Activated CD8-positive, alpha-beta memory T cell treated with anti-CD3 and anti-CD28 coated beads, Interleukin-2, amount 10 ng/mL, durations not matched to agents 7 days and 5 days (primary cell): ENCODE data around the gene ADARB2. TPM values are rescaled to one million over a fixed set of nuclear protein-coding genes. Genes with fewer than 3 reads are reported as not detected.
"Not testable (repeated sequence)": the region's sequence is repeated elsewhere in the genome, so short reads cannot be mapped to it uniquely, and the experiment has no call there.

ENCODE experiments used
- ATAC-seq: fragments of 150-1000 bp; cut with Tn5 transposase; one replicate; pipeline ENCODE4 v1.10.0; 2021; ENCODE audit warnings: moderate library complexity
- CTCF ChIA-PET: fragments of 350-600 bp; sonication (Branson Sonifier 250); formaldehyde crosslinking; loops from one replicate; lab custom pipeline; 2021; ENCODE audit warnings: antibody characterized with exemption; lab: Charles Lee
- DNase-seq: peaks from one replicate; pipeline ENCODE4 v3.0.0-alpha.2; 2020
- H3K27ac Mint-ChIP-seq: one replicate; pipeline ENCODE4 v1.8.0; 2021; ENCODE audit warnings: mild to moderate bottlenecking, mixed read lengths
- H3K27me3 Mint-ChIP-seq: one replicate; pipeline ENCODE4 v1.8.0; 2021; ENCODE audit warnings: mixed read lengths
- H3K36me3 Mint-ChIP-seq: one replicate; pipeline ENCODE4 v1.8.0; 2021; ENCODE audit warnings: mild to moderate bottlenecking, mixed read lengths
- H3K4me1 Mint-ChIP-seq: one replicate; pipeline ENCODE4 v1.8.0; 2021; ENCODE audit warnings: mixed read lengths
- H3K4me3 Mint-ChIP-seq: one replicate; pipeline ENCODE4 v1.8.0; 2021; ENCODE audit warnings: mild to moderate bottlenecking, moderate library complexity, mixed read lengths
- H3K9me3 Mint-ChIP-seq: one replicate; pipeline ENCODE4 v1.8.0; 2022; ENCODE audit warnings: low read depth, mixed read lengths
- total RNA-seq, 2 experiments: library from RNA; stranded (reverse); gene quantifications; one replicate each; pipeline ENCODE4 v1.2.3, GENCODE V29; 2021

Gene ADARB2
- total RNA-seq, 2 experiments from 2014 or later: not detected

DNA sequence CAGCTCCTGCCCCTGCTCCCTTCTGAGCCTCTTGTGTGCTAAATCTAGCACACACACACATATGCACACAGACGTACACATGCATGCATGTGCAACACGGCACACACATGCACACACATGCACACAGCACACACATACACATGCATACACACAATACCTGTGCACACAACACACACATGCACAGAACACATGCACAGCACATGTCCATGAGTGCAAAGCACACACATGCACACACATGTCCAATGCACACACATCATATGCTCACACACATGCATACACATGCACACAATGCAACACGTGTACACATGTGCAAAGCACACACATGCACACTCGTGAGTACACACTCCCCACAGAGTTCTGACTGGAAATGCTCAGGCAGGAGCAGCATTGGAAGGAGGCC lies 566.1 kb downstream of the ADARB2 start:
- no peak for DNase-seq
- Mint-ChIP-seq H3K4me3 (no peak overlapping the region), H3K4me1 (no peaks in the 10 kb centered on the region), H3K27me3 (no peaks in the 10 kb centered on the region), H3K9me3 (no peaks in the 10 kb centered on the region), H3K27ac (no peak overlapping the region), H3K36me3 (no peaks in the 10 kb centered on the region)
- CTCF ChIA-PET: no interaction called here
- ATAC-seq: no peak

DNA sequence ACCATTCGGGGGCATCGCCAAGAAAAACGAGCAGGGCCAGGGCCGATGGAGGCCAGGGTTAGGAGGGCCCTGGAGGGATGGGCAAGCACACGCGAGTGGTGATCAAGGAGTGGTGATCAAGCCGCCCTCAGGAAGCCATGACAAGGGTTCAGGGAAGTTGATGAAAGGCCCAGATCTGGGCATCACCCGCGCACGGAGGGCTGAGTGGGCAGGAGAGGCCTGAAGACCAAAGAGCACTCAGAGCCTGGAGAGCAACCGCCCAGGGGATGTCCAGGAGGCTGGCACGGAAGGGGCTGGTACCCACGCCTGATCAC lies 566.5 kb downstream of the ADARB2 start:
- H3K9me3 Mint-ChIP-seq: no peaks in the 10 kb centered on the region
- no peak for DNase-seq
- H3K36me3 Mint-ChIP-seq: no peaks in the 10 kb centered on the region

DNA sequence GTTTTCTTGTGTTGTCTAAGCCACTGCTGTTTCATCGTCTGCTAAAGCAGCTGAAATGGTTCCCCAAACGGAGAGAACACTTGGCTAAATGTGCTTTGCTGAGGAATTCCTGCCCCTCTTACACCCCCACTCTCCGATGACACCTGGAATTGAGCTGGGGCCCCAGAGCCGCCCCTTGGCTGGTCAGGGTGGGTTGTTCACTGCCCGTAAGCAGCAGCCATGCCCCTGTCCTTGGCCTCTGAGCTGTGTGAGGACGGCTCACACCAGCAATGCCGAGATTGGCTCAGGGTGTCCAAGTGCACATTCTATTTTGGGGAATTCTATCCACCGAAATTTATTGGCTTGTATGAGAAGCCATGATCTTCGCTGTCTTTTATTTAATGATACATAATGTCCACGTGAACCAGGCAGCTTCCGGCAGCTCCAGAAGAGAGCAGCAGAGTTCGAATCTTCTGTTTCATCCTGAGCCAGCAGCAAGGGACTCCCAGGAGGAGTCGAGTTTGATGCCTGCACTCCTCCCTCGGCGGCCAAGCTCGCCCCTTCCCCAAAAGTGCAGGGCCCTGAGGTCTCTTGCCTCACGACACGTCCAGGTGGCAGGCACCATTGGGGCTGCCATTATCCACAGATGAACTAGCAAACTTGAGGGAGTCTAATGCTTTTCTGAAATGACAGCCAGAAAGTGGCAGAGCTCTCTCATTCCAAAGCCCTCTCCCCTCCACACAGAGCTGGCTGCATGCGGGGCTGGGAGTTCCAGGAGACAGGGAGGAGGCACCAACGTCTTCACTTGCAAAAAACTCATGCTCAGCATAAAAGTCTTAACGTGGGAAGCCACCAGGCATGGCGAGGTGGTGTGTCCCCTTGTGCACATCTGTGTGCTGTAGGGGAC lies 567.1 kb downstream of the ADARB2 start:
- H3K27ac Mint-ChIP-seq: no peak overlapping the region
- no peak for DNase-seq
- H3K4me1 Mint-ChIP-seq: no peaks in the 10 kb centered on the region
- no peaks in the 10 kb centered on the region for H3K36me3 Mint-ChIP-seq
- CTCF ChIA-PET: no interaction called here
- H3K9me3 Mint-ChIP-seq: no peaks in the 10 kb centered on the region
- H3K4me3 Mint-ChIP-seq: no peak overlapping the region
- no peak for ATAC-seq
- H3K27me3 Mint-ChIP-seq: no peaks in the 10 kb centered on the region

More for the DNA sequence above, 566.5 kb downstream of the ADARB2 start:
- Mint-ChIP-seq H3K4me1 (no peaks in the 10 kb centered on the region), H3K27me3 (no peaks in the 10 kb centered on the region), H3K27ac (no peak overlapping the region), H3K4me3 (no peak overlapping the region)
- no peak for ATAC-seq
- CTCF ChIA-PET: no interaction called here

DNA sequence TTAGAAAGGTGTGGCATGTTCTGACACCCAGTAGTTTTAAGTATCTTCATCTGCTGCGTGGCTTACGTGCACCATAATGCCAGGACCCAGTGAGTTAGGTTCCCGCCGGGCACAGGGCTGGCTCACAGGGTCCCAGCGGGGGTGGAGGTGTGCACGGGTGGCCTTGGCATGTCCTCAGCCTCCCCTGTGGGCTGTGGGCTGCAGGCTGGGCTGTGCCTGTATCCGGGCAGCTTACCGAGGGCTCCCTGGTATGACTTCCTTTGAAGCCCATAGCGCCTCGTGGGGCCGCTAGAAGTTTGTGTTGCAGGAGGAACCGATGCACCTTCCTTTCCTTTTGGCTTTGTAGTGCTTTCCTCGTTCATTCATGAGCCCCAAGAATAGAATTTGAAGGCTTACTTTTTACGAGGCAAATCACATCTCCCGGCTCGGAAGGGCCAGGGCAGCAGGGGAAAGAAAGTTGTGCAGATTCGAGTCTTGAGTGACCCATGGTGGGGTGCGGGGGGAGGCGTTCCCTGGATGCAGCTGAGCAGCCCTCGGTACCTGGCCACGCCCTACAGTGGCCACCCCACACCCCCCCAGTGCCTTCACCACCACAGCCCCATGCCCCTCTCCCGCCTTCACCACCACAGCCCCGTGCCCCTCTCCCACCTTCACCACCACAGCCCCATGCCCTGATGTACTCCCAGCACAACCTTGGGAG lies 568.0 kb downstream of the ADARB2 start:
- ATAC-seq (no peak), DNase-seq (no peak)
- Mint-ChIP-seq H3K36me3 (no peaks in the 10 kb centered on the region), H3K27ac (no peak overlapping the region), H3K9me3 (no peaks in the 10 kb centered on the region), H3K4me1 (no peaks in the 10 kb centered on the region), H3K27me3 (no peaks in the 10 kb centered on the region), H3K4me3 (no peak overlapping the region)
- CTCF ChIA-PET: no interaction called here

DNA sequence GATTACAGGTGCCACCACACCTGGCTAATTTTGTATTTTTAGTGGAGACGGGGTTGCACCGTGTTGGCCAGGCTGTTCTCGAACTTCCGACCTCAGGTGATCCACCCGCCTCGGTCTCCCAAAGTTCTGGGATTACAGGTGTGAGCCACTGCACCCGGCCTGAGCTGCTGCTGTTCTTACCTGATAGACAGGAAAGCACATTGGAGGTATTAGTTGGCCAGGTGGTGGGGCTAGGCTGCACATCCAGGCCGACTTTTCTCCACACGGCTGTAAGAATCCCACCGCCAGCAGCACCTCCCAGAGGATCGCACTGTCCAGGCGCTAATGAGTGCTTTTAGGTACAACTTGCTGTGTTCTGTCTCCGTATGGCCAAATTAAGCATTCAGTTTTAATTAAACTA lies 568.6 kb downstream of the ADARB2 start:
- H3K4me3 Mint-ChIP-seq: no peak overlapping the region
- ATAC-seq: no peak
- CTCF ChIA-PET: no interaction called here

DNA sequence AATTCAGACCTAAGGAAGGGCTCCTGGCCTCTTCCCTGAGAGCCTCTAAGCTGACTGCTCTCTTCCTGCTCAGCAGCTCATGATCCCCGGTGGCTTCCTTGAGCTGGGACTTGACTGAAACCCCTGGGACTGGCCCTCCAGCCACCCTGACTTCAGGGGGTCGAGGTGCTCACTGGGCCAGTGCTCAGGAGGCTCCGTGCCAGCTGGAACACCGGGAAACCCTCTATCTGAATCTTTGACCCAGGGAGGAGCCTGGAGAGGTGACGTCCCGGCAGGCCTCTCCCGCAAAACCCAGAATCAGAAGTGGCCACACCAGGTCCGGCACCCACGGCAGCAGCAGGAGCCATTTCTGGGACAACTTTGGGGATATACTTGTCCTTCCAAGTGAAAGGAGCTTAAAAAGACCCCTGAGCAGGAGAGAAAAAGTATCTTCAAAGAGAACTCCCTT lies 570.5 kb downstream of the ADARB2 start:
- no peak overlapping the region for H3K27ac Mint-ChIP-seq
- no peak overlapping the region for H3K4me3 Mint-ChIP-seq
- CTCF ChIA-PET: no interaction called here
- DNase-seq (no peak), ATAC-seq (no peak)
- H3K4me1 Mint-ChIP-seq: no peaks in the 10 kb centered on the region
- H3K9me3 Mint-ChIP-seq: no peaks in the 10 kb centered on the region
- no peaks in the 10 kb centered on the region for H3K36me3 Mint-ChIP-seq
- no peaks in the 10 kb centered on the region for H3K27me3 Mint-ChIP-seq

More for the DNA sequence above, 568.6 kb downstream of the ADARB2 start:
- no peaks in the 10 kb centered on the region for H3K4me1 Mint-ChIP-seq
- H3K27me3 Mint-ChIP-seq: no peaks in the 10 kb centered on the region
- DNase-seq: no peak
- no peaks in the 10 kb centered on the region for H3K36me3 Mint-ChIP-seq
- H3K9me3 Mint-ChIP-seq: no peaks in the 10 kb centered on the region
- H3K27ac Mint-ChIP-seq: no peak overlapping the region

DNA sequence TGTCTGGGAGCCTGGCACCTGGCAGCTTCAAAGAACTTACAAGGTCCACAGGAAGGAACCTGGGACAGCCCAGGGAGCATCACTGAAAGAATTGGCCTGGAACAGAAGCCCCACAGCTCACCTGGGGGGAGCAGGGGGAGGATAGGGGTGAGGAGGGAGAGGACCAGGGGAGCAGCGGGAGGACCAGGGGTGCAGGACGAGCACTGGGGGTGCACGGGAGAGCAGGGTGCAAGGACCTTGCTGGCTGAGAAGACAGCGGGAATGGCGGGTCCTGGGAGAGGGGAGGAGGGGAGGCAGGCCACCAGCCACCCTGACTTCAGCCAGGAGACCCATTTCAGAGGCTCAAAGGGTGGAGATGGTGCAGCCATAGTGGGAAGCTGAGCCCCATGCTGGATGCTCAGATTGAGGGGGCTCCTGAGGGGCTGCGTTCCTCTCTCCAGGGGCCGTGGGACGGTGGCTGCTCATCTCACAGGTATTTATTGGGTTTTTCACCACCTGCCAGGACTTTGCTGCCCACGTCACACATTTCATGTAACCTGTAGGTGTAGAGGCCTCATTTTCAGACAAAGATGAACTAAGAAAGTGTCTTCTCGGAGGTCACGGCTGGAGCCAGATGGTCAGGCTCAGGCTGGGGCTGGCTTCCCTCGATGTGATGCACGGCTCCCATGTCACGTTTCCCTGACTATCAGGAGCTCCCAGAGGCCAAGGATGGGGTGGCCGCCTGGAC lies 571.1 kb downstream of the ADARB2 start:
- Mint-ChIP-seq H3K27ac (no peak overlapping the region), H3K27me3 (no peaks in the 10 kb centered on the region), H3K9me3 (no peaks in the 10 kb centered on the region), H3K4me1 (no peaks in the 10 kb centered on the region), H3K36me3 (no peaks in the 10 kb centered on the region), H3K4me3 (no peak overlapping the region)
- CTCF ChIA-PET: no interaction called here
- DNase-seq (no peak), ATAC-seq (no peak)

DNA sequence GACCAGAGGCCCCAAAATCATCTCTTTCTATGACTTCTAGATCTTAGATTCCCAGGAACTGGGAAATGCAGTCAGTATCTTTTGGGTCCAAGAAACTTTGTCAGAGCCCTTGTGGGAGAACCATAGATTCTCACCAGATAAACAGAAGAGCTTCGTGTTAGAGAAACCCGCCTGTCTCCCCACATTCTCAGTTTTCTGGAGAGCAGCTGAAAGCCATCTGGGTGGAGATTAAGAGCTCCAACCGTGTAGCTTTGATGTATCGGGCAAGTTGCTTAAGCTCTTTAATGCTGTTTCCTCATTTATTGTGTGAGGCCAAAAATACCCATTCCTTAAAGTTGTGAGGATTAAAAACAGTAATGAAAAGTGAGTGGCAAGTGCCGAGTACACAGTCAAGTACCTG lies 573.5 kb downstream of the ADARB2 start:
- H3K27me3 Mint-ChIP-seq: no peaks in the 10 kb centered on the region
- no peaks in the 10 kb centered on the region for H3K4me1 Mint-ChIP-seq
- no peak overlapping the region for H3K4me3 Mint-ChIP-seq
- H3K9me3 Mint-ChIP-seq: no peaks in the 10 kb centered on the region
- no peak for DNase-seq
- H3K27ac Mint-ChIP-seq: no peak overlapping the region
- CTCF ChIA-PET: no interaction called here
- H3K36me3 Mint-ChIP-seq: no peaks in the 10 kb centered on the region
- ATAC-seq: no peak

DNA sequence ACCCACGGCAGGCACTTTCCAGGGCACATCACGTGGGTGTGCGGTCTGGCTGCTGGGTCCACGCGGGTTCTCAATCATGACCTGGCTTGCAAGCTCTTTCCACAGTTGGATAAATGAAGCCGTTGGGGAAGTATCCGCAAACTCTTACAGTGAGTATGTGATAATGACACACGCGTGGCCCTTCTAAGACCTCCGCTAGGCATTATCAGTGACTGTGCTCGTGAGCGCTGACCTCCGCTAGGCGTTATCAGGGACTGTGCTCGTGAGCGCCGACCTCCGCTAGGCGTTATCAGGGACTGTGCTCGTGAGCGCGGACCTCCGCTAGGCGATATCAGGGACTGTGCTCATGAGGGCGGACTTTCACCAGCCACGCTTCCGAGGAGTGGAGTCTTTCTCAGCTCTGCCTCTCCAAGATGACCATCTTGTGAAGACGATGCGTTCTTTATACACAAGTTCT lies 574.1 kb downstream of the ADARB2 start:
- peak; percentile 36 for DNase-seq
- no peak overlapping the region for H3K4me3 Mint-ChIP-seq
- no peak overlapping the region for H3K27ac Mint-ChIP-seq
- no peaks in the 10 kb centered on the region for H3K9me3 Mint-ChIP-seq
- H3K27me3 Mint-ChIP-seq: no peaks in the 10 kb centered on the region
- CTCF ChIA-PET: no interaction called here
- H3K36me3 Mint-ChIP-seq: no peaks in the 10 kb centered on the region
- ATAC-seq: no peak
- no peaks in the 10 kb centered on the region for H3K4me1 Mint-ChIP-seq

DNA sequence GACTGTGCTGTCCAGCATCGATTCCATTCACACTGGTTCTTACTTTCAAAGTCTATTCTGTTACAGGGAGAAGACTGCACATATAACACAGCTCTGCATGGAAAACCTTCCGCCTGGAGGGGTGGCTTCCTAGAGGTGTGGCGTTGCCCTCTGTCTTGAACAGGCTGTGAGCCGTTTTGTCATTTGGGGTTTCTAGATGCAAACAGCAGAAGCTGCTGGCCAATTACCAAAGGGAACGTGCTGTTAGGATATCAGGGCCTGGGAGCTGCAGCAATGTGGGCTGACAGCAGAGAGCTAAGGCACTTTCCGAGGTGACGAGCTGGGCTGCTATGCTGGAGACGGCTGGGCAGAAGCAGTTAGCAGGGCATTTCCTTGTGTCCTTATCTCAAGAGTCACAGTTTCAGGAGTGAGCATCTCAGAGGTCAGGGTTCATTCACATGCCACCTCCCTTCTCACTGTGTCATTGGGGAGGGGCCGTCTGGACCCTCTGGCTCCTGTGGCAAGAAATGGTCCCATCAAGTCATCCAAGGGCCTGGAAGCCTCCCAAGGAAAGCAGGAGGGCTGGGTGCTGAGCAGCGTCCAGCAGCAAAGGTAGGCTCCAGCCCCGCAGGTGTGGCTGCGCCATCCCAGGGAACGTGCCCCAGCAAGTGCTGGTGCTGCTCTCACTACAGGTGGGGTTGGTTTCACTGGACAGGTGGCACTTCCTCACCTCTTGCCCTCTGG lies 574.7 kb downstream of the ADARB2 start:
- H3K27me3 Mint-ChIP-seq: no peaks in the 10 kb centered on the region
- H3K27ac Mint-ChIP-seq: no peak overlapping the region
- no peak for DNase-seq
- no peak for ATAC-seq
- H3K4me3 Mint-ChIP-seq: no peak overlapping the region
- no peaks in the 10 kb centered on the region for H3K36me3 Mint-ChIP-seq
- no peaks in the 10 kb centered on the region for H3K9me3 Mint-ChIP-seq
- CTCF ChIA-PET: no interaction called here
- no peaks in the 10 kb centered on the region for H3K4me1 Mint-ChIP-seq

DNA sequence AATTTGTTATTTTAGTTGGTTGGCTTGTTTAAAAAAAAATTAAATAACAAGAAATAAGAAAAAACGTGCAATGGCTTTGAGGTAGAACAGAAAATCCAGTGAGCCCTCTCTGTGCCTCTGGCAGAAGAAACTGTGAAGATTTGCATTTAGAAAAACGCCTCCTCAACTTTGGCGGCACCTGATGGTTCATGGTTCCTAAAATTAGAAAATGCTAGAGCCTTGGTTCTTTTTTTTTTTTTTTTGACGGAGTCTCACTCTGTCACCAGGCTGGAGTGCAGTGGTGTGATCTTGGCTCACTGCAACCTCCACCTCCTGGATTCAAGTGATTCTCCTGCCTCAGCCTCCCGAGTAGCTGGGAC lies 576.0 kb downstream of the ADARB2 start:
- H3K36me3 Mint-ChIP-seq, H3K27ac Mint-ChIP-seq, H3K27me3 Mint-ChIP-seq, ATAC-seq, H3K9me3 Mint-ChIP-seq, H3K4me3 Mint-ChIP-seq, H3K4me1 Mint-ChIP-seq, DNase-seq: not testable (repeated sequence)
- CTCF ChIA-PET: interaction anchor here (1.5 kb wide), 1 partner anchor 51 kb away, joined by 4 read pairs; no protein-coding TSS in a partner anchor

DNA sequence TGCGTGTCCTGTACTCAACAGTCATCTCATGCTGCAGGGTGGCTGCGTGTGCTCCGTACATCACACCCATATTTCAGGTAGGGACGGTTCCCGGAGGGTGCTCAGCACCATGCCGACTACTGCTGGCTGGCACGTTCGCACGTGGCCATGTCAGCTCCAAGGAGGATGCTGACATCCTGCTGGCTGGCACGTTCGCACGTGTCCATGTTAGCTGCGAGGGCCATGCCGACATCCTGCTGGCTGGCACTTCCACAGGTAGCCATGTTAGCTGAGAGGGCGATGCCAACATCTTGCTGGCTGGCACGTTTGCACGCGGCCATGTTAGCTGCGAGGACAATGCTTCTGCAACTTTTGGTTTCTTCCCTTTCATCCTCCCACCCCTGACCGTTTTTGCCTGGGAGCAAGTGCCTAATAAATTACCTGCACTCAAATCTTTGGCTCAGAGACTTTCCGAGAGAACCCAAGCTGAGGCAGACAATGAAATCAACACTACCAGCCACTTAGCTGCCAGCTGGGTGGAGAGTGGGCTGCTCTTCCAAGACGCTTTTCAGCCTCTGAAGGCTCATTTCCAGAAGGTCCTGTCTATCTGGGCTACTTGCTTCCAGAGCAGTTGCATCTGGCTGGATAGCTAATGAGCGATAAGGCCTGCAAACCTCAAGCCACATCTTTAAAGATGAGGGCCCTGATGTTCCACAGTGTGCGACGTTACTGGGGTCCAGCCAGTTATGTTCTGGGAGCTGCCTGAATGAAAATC lies 576.6 kb downstream of the ADARB2 start:
- peak; percentile 22 for DNase-seq
- Mint-ChIP-seq H3K9me3 (no peaks in the 10 kb centered on the region), H3K27me3 (no peaks in the 10 kb centered on the region), H3K4me3 (no peak overlapping the region), H3K27ac (no peak overlapping the region), H3K36me3 (no peaks in the 10 kb centered on the region), H3K4me1 (no peaks in the 10 kb centered on the region)
- no peak for ATAC-seq
- CTCF ChIA-PET: interaction anchor here (1.5 kb wide), 1 partner anchor 50 kb away, joined by 4 read pairs; no protein-coding TSS in a partner anchor
